Stimulated activated CD8-positive, alpha-beta memory T cell treated with anti-CD3 and anti-CD28 coated beads, Interleukin-4, amount 100 ng/mL, for 1 hour (primary cell): Measurements from ENCODE around the gene SYNE3.

Source experiments
- DNase-seq, 2 donors: peaks; one replicate each; pipeline ENCODE4 v3.0.0-alpha.2; 2020; ENCODE audit warnings: low read depth in 2 of 2, low spot score in 1 of 2

SYNE3 gene

DNA sequence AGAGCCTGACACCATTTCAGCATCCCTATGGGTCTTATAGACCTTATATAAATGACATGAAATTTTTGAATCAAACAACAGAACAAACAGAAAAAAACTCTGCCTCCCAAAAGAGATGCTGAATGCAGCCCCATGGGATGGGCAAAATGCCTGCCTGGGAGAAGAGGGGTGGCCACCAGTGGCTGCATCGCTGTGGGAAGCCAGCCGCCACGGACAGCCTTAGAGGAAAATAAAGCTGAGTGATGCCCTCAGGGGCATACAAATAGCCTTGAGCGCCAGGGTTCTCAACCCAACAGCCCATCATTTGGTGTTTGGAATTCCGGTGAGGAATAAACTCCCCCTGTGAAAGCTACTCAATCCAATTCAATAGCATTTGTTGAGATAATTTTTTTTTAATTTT is 22.9 kb downstream of the SYNE3 start:
- no peak for DNase-seq

DNA sequence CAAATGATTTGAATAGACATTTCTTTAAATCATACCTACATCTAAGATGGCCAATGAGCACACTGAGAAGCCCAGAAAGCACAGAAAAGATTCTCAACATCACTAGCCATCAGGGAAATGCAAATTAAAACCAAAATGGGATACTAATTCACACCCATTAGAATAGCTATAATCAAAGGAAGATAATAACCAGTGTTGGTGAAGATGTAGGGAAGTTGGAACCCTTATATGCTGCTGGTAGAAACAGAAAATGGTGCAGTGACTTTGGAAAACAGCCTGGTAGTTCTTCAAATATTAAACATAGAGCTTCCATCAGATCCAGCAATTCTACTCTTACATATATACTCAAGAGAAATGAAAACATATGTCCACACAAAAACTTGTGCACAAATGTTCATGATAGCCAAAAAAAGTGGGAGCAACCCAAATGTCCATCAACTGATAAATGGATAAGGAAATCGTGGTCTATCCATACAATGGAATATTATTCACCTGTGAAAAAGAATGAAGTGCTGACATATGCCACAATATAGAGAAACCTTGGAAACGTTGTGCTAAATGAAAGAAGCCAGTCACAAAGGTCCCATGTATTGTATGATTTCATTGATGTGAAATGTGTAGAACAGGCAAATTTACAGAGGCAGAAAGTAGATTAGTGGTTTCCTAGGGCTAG is 24.4 kb downstream of the SYNE3 start:
- no peak for DNase-seq

DNA sequence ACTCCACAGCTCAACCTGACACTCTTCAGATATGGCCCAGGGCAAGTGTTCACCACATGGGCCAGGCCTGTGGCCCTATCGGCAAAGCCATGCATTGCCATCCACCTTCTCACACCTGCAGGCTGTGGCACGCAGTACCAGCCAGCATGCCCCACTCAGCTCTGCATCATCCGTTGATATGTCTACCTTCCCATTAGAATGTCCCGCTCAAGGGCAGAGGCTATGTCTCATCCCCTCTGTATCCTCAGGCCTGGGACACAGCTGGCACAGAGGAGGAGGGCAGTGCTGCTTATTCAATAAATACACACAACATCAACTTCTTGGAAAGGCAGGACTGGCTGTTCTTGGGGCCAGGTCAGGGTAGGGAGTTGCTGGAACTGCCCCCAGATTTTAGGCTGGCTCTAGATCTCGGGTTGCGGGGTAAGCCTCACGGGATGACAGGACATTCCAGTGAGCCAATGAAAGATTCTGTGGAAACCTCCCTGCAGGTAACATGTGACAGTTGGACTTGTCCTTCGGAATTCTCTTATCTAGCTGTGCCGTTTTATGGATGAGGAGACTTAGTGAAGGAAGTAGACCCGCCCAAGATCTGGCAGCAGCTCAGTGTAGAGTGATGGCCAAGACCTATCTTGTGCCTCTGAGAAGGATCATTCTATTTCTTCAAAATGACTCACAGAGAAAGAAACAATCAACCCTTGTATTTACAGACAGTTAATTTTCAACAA is 25.6 kb downstream of the SYNE3 start:
- DNase-seq: no peak

DNA sequence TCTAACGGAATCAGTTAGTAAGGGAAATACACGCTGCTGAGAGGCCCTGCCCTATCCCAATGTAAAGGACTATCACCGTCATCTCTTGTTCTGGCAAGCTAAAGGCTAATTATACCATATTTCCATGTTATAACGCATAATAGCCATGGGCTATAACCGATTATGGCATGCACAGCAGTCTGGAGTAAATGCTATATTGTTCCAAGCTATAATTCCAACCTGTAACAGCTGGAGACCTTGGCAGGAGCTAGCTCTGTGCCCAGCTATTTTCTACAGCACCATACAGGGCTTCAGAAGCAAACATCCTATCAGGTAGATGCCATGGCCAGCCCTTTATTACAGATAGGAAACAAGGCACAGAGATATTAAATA is 26.3 kb downstream of the SYNE3 start:
- no peak for DNase-seq

DNA sequence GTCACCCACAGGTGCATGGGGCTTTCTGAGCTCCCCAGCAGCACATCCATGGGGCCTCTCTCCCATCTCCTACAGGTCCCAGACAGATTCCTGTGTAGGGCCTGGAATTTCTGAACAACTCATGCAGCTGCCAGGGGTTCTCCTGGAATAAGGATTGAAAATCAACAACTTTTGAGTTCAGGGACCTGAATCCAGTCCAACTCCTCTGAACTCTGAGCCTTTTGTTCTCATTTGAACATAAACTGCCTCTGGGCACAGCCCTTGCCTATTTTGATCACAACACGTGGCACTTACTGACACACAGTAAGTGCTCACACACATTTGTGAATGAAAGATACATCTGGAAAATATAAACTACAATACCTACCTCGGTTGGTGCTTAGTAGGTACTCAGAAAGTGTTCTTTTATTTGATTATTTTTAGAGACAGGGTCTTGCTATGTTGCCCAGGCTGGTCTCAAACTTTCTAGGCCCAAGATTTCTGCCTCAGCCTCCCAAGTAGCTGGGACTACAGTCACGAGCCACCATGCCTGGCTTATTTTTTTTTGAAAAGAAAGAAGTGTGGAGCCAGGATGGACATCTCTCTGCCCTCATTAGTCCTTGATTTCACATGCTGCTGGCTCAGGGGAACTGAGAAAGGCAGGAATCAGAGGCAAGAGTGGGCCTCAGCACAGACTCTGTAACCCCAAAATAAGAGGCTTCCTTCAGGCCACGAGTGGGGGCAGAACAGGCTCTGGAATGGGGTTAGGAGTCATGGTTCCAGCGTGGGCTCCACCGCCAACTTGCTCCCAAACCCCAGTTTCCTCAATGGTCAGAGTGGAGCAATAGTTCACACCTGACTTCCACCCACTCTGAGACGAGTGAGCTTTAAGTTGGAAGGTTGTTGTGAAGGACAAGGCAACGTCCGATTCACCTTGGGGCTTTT is 27.0 kb downstream of the SYNE3 start:
- DNase-seq: no peak

DNA sequence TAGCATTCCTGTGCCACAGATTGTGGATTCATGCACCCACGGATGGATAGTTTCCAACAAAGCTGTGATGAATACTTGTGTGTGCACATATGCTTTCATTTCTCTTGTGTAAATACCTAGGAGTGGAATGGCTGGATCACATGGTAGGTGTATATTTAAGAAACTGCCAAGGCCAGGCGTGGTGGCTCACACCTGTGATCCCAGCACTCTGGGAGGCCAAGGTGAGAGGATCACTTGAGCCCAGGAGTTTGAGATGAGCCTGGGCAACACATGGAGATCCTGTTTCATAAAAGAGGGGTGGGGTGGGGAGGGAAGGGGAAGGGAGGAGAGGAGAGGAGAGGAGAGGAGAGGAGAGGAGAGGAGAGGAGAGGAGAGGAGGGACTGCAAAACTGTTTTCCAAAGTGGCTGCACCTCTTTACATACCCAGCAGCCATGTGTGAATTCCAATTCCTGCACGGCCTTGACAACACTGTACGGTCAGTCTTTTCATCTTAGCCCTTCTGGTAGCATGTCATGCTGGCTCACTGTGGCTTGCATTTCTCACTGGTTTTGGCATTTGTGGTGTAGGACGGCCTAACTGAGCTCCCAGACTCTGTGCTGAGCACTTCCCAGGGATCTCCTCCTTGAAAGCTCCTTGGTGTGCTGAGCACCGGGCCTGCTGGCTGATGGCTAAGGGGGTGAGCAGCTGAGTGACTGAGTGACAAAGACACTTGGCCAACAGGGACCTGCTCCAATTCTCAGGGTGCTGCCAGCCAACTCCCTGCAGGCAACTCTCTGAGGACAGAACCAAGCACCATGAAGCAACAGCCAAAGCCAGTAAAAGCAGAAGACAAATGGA is 27.9 kb downstream of the SYNE3 start:
- DNase-seq: no peak

DNA sequence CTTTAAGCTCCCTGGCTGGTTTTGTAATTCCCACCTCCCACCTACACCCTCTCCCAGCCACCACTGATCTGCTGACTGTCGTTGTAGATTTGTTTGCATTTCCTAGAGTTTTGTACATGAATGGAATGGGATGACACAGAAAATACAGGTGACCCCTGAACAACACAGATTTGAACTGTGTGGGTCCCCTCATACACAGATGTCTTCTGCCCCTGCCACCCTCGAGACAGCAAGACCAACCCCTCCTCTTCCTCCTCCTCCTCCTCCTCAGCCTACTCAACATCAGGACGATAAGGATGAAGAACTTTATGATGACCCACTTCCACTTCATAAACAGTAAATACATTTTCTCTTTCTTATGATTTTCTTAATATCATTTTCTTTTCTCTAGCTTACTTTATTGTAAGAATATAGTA is 28.8 kb downstream of the SYNE3 start:
- DNase-seq: no peak

DNA sequence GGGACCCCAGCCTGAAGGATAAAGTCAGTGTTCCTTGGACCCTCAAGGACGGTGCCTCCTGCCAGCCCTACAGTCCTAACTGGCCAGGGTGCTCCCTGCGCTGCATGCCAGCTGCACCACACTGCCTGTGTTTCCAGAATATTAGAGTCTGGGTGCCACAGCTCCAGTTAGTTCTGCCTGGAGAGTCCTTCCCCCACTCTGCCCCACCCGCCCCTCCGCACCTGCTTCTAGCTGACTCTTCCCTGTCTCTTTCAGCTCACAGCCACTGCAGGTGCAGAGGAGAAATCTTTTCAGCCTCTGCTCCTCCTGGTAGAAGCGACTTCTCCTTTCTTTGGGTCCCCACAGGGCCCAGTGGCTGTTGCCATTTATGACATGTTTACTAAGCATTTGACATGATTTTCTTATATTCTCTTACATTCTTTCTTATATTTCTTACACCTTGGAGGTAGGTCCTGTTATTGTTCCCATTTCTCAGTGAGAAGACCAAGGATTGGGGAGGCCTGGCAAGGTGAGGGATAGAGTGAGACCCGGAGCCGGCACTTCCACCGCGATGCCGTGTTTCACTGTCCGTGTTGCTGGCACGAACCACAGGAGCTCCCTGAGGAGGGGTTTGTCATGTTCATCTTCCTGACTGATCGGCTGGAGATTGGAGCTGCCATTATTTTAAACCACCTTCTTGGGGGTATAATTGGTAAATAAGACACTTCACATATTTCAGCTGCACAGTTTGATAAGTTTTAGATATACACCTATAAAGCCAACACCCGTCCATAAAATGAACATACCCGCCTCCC is 29.4 kb downstream of the SYNE3 start:
- DNase-seq: no peak

DNA sequence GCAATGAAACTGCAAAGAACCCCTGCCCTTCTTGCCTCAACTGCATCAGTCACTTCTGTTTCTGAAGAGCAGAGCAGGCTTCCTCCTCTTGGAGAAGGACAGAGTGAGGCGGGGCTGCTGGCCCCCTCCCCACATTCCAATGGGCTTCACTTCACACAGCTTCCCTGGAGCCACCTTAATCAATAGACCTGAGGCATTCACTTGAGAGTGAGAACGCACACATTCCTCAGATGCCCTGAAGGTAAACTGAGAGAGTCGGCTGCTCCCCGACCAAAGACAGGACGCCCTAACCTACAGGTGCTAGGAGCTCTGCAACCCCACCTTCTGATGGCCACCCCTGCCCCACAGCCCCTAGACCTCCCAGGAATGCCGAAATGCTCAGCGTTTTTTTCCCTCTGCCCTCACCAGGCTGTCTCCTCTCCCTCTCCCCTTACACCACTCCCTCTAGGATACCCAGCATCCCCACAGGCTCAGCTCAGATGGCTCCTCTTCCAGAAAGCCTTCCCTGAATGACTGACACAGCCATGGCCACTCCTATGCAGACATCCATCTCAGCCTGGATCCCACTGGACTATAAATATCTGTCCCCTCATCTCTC is 31.1 kb downstream of the SYNE3 start:
- DNase-seq: no peak

DNA sequence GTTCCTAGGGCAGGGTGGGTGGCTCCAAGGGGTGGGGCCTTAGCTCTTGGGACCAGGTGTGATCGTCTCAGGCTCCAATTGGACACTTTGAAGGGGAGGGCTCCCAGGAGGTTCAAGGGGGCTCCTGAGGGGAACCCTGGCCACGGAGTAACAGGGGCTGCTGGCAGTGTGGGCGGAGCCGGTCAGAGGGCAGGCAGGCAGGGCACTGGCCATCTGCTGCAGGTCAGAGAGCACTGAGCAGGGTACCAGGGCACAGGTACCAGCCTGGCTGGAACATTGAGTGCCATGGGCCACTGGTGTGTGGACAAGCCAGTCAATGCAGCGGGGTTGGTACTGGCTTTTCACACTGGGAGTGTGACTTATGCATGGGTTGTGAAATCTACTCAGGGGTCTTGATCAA is 32.2 kb downstream of the SYNE3 start:
- DNase-seq: no peak

DNA sequence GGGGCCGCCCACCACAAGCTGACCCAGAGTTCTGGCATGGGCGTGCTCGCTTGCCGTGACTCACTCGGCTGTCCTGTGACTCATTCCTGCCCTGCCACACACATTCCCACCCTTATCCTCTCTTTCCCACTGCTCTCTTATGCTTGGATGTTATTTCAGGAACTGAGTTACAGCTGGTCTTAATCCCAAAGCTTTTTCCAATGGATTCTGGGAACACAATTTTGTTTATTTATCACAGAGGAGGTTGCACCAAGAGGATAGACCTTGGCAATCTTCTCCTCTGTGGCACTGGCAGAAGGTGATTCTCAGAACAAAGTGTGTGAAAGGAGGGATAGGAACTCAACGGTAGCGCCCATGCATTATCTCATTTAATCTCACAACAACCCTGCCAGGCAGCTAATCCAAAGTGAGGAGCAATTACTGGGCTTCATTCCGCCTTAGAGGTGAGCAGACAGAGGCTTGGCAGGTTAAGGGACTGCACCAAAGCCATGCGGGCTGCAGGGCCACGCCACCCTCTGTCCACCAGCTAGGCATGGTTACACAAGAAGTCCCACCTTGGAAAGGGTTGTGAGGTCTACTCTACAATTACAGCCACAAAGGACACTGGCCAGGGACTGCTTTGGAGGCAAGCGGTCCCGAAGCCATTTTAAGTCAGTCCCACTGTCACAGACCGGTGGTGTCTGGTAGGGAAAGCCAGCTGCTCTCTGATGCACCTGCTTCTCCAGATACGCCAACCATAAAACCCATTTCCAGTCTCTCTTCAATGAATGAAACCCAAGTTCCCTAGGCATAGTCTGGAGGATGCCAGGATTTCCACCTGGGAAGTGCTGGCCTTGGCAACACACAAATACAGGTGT is 32.9 kb downstream of the SYNE3 start:
- DNase-seq: no peak

DNA sequence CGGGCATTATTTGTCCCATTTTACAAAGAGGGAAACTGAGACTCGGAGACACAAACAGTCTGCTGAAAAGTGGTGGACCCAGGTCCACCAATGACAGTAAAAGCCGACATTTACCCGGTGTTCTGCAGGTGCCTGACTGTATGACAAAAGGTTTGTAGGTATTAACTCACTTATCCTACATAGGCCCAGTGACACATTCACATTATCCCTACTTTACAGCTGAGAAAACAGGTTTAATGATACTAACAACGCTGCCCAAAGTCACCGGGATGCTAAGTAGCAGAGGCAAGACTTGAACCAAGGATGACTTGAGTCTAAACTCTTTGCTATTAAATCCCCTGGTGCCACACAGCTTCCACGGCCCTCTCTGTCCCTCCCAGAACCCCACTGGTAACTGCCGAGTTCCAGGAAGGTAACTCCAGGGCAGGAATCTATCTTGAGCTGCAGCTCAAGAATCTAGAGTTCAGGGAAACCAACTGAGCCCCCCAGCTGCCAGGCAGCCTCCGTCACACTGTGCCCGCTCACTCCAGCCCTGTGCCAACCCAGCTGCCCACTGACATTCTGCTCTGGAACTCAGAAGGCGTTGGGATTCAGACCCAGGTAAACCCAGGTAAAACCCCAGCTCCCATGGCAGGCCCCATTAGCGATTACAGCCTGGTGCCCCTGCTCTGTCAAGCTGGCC is 33.7 kb downstream of the SYNE3 start:
- DNase-seq: no peak

DNA sequence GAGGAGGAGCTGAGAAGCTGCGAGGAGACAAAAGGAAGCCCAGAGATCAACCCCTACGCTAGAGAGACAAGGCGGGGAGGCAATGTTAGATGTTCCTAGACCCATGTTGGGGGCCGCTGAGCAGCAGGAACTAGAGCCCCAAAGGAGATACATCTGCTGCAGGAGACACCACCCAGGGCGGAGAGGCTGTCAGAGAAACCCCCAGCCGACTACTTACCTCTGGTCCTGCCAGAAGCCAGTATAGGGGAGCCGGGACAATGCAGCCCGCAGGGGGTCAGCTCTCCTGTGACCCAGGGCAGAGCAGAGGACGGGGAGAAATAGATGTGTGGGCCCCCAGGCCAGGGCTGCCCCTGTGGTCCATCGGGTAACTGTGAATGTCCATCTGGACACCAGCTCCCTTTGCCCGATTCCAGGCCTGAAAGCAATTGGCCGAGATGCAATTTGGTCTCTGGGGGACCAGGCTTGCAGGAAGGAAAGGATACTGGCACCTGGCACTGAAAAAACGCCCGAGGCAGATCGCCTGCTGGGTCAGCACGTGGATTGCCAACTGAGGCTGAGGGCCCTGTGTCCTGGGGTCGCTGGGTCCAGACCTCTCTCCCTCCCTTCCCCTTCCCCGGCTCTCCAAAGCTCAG is 34.9 kb downstream of the SYNE3 start:
- DNase-seq: no peak

DNA sequence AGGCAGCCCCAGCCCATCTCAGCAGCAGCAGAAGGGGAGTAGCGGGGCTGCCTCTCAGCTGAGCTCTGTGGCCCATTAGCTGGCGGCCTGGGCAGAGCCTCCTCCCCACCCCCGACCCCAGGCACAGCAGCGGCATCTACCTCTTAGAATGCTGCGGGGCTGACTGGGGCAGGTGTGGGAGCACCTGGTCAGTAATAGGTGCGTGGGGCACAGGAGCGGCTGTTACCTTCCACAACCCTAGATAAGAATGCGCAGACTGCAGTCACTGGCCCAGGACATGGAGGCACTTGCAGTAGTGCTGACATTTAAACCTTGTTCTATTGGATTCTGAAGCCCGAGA is 35.6 kb downstream of the SYNE3 start:
- no peak for DNase-seq

DNA sequence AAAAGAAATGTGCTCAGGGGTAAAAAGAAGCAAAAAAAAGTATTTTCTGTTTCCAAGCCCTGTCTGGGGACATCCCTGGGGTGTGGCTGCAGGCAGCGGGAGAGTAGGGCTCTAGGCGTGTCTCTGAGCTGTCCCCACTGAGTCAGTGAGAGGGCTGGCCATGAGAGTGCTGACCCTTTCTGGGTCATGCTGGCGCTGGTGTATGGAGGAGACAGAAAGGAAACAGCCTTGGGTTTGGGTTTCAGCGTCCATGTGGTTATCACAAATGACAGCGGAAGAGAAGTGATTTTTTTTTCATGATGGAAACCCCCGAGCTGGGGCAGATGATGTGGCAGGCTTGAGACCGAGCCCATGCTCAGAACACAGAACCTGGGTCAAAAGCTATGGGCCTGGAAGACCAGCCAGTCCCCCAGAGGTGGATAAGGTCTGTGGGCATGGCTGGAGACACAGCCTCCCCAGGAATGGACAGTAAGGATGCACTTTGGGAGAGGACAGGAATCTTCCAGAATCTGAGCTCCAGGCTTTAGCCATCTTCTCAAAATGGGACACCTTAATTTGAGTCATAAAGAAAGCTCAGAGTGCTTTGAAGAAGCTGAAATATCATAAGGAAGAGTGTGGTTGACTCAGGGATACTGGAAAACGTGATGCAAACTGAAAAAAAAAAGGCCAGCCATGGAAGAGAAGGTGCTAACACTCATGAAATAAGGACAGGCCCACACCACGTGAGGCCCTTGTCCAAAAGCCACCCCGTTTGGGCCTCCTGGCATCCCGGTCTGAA is 36.2 kb downstream of the SYNE3 start:
- no peak for DNase-seq

DNA sequence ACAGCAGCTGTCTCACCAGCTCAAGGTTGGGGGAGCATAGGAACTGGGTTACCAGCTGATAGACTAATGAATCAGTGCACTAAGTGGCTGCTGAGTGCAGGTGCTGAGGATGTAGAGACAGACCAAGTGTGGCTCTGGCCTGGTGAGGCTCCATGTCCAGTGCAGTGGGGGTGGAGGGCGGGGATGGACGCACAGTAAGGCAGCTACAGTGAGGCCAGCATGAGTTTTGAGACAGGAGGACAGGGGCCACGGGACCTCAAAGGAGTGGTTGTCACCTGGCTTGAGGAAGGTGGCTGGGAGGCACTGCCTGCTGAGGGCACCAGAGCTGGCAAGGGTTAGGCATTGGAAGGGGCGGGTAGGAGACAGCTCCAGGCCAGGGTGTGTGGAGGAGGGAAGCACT is 37.0 kb downstream of the SYNE3 start:
- DNase-seq: no peak

DNA sequence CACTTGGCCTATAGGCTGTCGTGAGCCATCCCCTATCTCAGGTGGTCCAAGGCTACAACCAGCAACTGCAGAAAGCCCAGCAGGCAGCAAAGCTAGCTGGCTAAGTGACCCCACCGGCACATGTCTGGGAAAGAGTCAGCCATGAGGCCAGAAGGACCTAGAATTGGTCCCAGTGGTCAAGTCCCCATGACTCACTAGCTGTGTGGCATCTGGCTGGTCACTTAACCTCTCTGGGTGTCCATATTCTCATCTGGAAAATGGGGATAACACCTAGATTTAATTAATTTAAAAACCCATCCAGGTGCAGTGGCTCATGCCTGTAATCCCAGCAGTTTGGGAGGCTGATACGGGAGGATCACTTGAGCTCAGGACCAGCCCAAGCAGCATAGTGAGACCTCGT is 37.6 kb downstream of the SYNE3 start:
- DNase-seq: no peak
